Skin of body (tissue), 2 donors: Measurements from ENCODE around the gene ASPM. TPM values are rescaled to one million over a fixed set of nuclear protein-coding genes. Genes with fewer than 3 reads are reported as not detected.
A peak's percentile ranks its signal among the peaks of the same experiment; 100 is the strongest.

ENCODE experiments used
- DNase-seq: peaks from one replicate; lab custom pipeline; 2025; lab: John Stamatoyannopoulos, UW
- total RNA-seq: library from RNA; depleted of rRNA; stranded (reverse); fragments of >200 nt; gene quantifications from one replicate; pipeline ENCODE4 v1.2.3, GENCODE V29; 2014

The ASPM gene
- 16.6 TPM for total RNA-seq

DNA sequence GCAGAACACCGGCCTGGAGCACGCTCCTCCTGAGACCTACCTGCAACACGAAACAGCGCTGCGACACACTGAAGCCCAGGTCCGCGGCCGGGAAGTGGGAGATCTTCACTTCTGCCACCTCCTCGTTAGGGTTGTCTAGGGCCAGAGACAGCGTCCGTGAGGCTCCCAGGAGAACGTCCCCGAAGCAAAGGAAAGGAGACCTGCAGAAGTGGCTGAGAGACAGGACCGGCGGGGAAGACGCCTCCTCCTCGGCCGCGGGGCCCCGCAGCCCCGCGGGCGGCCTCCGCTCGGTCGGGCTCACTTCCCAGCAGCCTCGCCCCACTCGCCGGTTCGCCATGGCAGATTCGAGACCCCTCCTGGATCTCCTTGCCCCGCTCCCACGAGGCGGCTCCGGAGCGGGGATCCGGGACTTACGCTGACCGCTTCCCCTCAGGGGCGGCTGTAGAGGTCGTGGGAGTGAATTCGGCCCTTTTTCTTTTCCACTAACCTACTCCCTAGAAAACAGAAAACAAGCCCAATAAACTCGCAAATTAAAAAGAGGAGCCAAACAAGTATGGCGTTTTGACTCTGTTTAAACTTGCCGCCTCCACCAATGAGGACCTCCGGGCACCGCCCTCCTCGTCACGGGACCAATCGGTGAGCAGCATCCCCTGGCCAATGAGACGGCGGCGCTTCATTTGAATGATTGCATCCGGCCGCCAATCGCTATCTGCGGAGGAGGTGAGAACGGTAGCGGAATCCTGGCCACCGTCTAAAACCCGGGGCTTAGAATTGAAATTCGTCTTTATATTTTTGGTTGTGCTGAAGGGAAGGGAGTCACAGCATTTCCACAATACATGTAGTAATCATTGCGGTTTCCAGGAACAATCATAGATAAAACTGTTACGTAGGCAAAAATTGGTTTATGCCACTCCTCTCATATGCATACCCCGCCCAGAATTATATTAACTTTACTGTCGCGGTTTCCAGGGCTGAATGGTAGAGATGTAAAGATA, at the start of gene ASPM:
ASPM (minus strand) TSS at position 569 of the 995 bp plus-strand sequence; CDS start at position 337, 232 bp downstream.
- peak; percentile 92 for DNase-seq

DNA sequence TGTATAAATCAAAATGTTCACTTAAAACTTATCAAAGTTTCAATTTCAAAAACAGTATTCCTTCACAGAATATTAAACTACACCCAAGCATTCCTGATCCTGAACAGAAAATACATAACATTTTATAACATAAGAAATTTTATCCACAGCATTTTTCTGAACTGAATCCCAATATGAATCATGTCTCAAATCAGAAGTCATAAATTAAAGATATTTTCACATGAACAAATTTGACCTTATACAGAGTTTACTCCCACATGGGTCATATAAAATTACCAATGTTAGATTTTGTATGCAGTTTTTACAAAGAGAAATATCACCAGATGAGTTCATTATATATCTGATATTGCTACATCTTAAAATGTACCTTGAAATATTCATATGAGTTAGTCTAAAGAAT, 48.6 kb upstream of the ASPM start:
- DNase-seq = no peak

DNA sequence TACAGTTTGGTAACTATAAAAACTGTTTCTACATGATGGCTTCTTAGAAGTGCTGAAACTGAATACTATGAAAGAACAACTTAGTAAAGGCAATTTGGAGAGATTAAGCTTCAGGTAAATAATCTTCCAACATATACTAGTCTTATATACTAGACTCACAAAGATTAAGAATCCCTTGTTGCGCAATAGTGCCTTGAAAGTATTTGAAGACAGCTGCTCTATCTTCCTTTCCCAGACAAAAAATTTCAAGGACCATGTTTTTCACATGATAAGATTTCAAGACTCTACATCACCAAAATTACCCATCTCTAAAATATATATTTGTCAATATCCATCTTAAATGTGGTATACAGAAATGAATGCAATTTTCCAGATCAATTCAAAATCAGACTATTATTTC, 37.7 kb upstream of the ASPM start:
- DNase-seq = no peak

DNA sequence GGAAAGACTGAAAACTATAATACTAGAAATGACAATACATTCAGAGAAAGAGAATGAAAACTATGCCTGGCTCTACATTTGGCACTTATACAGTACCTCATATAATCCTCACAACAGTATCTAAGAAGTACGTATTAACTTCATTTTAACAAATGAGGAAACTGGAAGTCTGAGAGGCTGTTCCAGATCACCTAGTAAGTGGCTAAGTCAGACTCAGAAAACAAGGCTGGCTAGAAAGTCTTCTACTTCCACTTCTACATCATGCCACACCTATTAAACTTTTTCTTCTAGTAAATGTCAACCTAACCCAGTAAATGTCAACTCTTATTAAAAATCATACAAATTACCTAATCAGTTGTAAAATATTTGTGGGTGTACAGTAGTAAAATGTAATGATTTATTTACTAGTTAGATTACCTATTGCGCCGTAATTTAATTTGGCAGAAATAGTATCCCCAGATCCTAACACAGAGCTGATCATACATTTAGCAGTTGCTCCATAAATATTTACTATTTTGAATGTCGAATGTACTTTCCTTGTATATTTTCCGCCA, 36.8 kb upstream of the ASPM start:
- no peak for DNase-seq

DNA sequence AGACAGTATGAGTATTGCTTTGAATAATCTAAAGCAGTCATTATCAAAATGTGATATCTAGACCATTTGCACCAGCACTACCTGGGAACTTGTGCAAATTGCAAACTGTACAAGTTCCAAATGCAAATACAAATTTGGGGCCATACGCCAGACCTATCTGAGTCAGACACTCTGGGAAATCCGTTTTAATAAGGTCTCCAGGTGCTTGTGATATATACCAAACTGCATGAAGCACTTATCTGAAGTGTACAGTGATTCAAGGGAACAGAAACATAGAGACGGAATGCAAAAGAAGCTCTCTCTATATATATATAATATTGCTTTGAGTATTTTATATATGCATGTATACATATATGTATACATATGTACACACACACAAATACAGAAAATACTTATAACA, 36.2 kb upstream of the ASPM start:
- no peak for DNase-seq

- DNase-seq = no peak
Observed at GRCh38 chr1:197181982-197182381, 35.5 kb upstream of the ASPM start.

- DNase-seq = peak; percentile 23
Observed at GRCh38 chr1:197180252-197180878, 33.9 kb upstream of the ASPM start.

GRCh38 chr1:197178998-197179397, 32.5 kb upstream of the ASPM start:
- no peak for DNase-seq

GRCh38 chr1:197174818-197175217, 28.3 kb upstream of the ASPM start:
- DNase-seq = no peak

DNA sequence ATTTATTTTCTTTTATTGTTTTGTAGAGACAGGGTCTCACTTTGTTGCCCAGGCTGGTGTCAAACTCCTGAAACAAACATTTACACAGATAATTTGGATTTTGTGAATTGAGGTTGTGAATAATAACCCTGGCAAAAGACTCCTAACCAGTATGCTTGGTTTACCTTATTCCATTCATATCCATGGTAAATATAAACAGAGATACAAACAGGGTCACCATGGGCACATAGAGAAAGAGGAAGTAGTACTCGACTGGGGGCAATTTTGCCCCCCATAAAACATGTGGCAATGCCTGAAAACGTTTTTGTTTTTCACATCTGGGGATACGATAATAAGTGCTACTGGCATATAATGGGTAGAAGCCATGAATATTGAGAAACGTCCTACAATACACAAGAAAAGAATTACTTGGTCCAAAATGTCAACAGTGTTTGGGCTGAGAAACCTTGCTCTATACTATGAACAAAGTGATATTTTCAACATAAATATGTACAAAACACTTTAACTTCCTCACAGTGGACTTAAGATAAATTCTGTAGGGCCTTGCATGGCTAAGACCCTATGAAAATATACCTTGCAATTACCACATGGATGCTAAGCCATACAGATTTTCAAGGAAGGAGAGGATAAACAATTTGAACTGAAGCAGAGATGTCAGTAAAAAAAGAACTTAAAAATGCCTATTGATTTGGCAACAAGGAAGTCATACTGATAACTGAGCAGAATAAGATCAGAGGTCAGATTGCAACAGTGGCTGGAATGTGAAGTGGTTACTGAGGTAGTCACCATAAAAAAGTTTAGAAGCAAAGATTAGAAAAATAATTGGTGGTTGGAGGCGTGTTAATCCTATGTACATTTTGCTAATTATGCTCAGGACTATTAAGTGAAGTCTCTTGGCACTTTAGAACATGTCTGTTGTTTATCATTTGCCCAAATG, 27.4 kb upstream of the ASPM start:
- DNase-seq = no peak

- peak; percentile 21 for DNase-seq
Observed at GRCh38 chr1:197171531-197171930, 25.1 kb upstream of the ASPM start.

DNA sequence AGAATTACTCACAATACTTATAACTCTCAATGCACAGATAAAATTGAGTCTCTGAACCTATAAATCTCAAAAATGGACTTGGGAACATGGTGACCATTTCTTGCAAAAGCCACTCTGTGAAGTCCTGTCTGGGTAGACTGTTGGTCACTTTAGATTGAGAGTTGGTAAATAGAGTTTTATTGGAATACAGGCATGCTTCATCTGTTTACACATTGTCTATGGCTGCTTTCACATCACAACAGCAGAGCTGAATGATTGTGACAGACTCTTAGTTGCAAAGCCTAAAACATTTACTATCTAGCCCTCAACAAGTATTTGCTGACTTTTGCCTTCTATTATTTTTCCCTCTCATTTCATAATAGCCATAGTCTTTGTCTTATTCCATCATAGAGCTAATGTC, 24.1 kb upstream of the ASPM start:
- no peak for DNase-seq

- DNase-seq = no peak
Observed at GRCh38 chr1:197159461-197159860, 13.0 kb upstream of the ASPM start.

- no peak for DNase-seq
Observed at GRCh38 chr1:197156692-197157091, 10.2 kb upstream of the ASPM start.

DNA sequence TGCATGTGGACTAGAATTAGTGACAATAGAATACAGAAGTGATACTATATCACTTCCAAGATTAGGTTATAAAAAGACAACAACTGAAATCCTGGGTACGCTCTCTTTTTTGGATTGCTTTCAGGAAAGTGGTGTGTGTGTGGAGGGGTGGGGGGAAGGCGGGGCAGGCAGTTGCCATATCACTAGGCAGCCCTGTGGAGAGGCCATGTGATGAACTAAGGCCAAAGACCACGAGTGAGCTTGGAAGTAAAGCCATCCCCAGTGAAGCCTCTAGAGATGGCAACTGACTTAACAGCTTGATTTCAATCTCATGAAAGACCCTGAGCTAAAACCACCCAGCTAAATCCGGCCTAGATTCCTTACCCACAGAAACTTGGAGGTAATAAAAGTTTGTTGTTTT, 6.2 kb upstream of the ASPM start:
- DNase-seq = no peak

DNA sequence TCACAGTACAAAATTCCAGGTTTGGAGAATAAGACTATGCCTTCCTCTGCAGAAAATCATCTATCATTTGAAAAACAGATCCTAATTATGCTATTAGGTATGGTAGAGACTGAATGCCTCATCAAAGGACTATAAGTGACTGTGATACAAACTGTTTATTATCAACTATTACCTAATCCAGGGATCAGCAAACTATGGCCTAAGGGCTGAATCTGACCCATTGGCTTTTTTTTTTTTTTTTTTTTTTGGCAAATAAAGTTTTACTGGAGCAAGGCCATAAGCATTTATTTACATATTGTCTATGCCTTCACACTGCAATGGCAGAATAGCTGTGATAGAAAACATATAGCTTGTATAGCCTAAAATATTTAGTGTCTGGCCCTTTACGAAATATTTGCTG, 4.7 kb upstream of the ASPM start:
- DNase-seq = no peak

DNA sequence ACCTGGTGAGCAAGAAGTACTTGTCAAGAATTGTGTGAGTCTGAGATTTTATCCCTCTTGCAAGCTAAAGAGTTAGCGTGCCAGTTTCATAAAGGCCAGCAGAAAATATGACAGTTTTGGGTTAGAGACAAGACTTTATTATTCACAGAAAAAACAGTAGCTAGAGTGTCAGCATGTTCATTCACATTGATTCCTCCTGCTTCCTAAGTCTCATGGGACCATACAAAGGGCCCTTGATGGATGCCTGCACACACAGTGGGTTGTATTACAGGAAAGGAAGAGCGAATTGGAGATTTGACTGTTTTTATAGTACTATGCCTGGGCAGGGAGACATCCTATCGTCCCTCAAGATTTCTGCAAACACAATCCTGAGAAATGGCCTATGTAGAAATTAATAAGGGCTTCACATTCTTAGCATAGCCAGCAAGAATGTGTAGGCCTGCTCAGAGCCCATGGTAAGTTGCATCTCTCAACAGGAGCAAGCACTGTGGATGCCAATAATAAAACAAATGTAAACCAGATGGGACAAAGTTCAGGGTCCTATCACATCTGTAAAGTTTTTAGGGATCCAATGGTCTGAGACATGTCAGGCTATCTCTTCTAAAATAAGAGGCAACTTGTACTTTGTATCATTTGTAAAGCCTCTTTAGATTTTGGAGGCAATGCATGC, 4.0 kb upstream of the ASPM start:
- no peak for DNase-seq

- no peak for DNase-seq
Observed at GRCh38 chr1:197149340-197149739, 2.9 kb upstream of the ASPM start.

- DNase-seq = no peak
Observed at GRCh38 chr1:197145446-197146024, 934 bp downstream of the ASPM start.

GRCh38 chr1:197144570-197145325, 1.7 kb downstream of the ASPM start:
- DNase-seq = no peak
